HUES64 (cell line): ENCODE data around the gene CD109.
A peak's percentile ranks its signal among the peaks of the same experiment; 100 is the strongest.

ENCODE experiments used
- H3K27ac ChIP-seq: 2 replicates; pipeline ENCODE4 v1.7.0; 2013; ENCODE audit warnings: low read depth, low read length, inconsistent platforms
- H3K27me3 ChIP-seq: 2 replicates; pipeline ENCODE4 v1.6.1; 2013; ENCODE audit warnings: mild to moderate bottlenecking, low read length; ENCODE audit not compliant: insufficient read depth
- H3K36me3 ChIP-seq: 2 replicates; pipeline ENCODE4 v1.6.1; 2013; ENCODE audit warnings: mild to moderate bottlenecking, low read length; ENCODE audit not compliant: insufficient read depth
- H3K4me1 ChIP-seq: 2 replicates; pipeline ENCODE4 v1.6.1; 2013; ENCODE audit warnings: mild to moderate bottlenecking, low read length, moderate library complexity; ENCODE audit not compliant: insufficient read depth
- H3K4me3 ChIP-seq: 2 replicates; pipeline ENCODE4 v1.5.1; 2013; ENCODE audit warnings: mild to moderate bottlenecking, low read length, moderate library complexity
- H3K9ac ChIP-seq: 2 replicates; pipeline ENCODE4 v1.6.1; 2013; ENCODE audit warnings: mild to moderate bottlenecking, low read depth, low read length
- H3K9me3 ChIP-seq: 2 replicates; pipeline ENCODE4 v1.6.1; 2013; ENCODE audit warnings: low read depth, low read length; ENCODE audit not compliant: insufficient read depth
- WGBS: fragments of 150-250, 120-280 bp; methylation state at CpG from one replicate; pipeline ENCODE4 v1.1.7; 2013; ENCODE audit warnings: missing lambda C conversion rate; 5-methylcytosine and 5-hydroxymethylcytosine counted together

CD109 gene

DNA sequence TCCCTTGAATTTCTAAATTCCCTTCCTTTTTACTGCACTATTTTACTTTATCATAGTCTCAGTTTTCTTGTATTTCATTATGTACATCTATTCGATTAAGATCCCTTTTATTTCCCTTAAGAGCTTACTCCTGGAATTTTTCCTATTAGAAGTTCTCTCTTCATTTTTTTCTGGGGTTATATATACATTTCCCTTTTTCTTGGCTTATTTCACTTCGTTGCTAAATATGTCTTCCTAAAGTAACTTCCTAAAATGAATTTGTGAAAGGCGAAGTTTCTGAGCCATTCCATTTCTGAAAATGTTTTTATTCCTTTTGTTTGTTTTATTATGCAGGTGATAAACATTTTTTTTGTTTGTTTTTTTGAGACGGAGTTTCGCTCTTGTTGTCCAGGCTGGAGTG is 5.9 kb upstream of the CD109 start:
- Histone ChIP-seq H3K9me3 (no peaks in the 10 kb centered on the region; the same call in 1 of the 2 replicates), H3K27ac (no peak overlapping the region), H3K9ac (no peak overlapping the region), H3K36me3 (no peaks in the 10 kb centered on the region), H3K4me3 (no peak overlapping the region), H3K4me1 (0 out of 2 replicates have a peak, but pooled peaks cover under 1% of the 10 kb centered on the region), H3K27me3 (peaks cover 5% of the 10 kb centered on the region)
- 94% methylated on average over 4 of the region's 5 CpGs for WGBS

DNA sequence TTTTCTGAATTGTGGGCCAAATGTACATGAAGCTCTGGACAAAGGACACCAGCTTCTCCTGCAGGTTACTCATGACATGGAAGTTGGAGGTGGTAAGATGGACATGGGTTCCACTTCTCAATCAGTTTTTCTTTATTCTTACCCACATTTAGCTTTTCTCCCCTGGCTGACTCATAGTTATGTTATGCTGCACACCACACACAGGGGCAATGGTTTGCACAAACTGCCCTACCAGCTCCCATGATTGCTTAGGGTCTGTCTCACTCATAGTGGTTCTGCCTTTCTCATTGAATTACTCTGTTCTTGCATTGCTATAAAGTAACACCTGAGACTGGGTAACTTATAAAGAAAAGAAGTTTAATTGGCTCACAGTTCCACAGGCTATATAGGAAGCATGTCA is 4.5 kb upstream of the CD109 start:
- H3K4me1 ChIP-seq: 0 out of 2 replicates have a peak, but pooled peaks cover 6% of the 10 kb centered on the region
- no peak overlapping the region for H3K4me3 ChIP-seq
- no peaks in the 10 kb centered on the region for H3K36me3 ChIP-seq
- H3K9me3 ChIP-seq: no peaks in the 10 kb centered on the region; the same call in 1 of the 2 replicates
- H3K9ac ChIP-seq: no peak overlapping the region
- no peak overlapping the region for H3K27ac ChIP-seq
- H3K27me3 ChIP-seq: peaks cover 16% of the 10 kb centered on the region

DNA sequence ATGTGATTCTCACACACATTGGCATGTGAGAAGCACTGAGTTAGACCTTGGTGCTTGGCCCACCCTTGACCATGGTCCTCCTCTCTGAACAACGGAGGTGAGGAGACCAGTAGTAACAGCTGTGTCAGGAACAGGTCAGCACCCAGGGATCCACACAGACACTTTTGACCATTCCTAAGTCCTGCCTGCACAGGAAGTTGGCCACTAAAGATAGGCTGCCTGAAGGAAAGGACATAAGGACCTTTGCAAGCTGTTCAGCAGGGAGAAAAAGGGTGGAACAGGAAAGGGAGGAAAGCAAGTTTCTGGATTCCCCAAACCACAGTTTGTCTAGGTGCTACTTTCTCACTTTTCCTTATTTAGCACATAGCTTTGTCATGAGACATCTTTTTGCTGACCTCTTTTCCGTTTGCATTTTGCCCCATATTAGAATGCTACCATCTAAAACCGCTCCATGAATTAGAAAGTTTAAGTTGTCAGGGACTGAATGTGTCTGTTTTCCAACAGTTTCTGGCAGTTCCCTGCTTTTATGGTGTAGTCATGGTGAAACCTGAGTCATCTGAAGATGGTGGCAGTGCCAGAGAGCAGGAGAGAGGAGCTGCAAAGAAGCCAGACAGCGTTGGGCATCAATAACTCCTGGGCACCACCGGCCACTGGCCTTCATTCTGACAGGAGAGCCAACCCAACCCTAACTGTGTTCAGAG is 1.1 kb upstream of the CD109 start:
- H3K27ac ChIP-seq: no peak overlapping the region
- no peak overlapping the region for H3K9ac ChIP-seq
- peaks cover 17% of the 10 kb centered on the region for H3K27me3 ChIP-seq
- no peaks in the 10 kb centered on the region; the same call in 1 of the 2 replicates for H3K9me3 ChIP-seq
- WGBS: 86% methylated on average over 5 of the region's 5 CpGs
- H3K4me3 ChIP-seq: peak overlapping the region; percentile 75; the same call in 1 of the 2 replicates
- H3K4me1 ChIP-seq: 0 out of 2 replicates have a peak, but pooled peaks cover 9% of the 10 kb centered on the region
- no peaks in the 10 kb centered on the region for H3K36me3 ChIP-seq

DNA sequence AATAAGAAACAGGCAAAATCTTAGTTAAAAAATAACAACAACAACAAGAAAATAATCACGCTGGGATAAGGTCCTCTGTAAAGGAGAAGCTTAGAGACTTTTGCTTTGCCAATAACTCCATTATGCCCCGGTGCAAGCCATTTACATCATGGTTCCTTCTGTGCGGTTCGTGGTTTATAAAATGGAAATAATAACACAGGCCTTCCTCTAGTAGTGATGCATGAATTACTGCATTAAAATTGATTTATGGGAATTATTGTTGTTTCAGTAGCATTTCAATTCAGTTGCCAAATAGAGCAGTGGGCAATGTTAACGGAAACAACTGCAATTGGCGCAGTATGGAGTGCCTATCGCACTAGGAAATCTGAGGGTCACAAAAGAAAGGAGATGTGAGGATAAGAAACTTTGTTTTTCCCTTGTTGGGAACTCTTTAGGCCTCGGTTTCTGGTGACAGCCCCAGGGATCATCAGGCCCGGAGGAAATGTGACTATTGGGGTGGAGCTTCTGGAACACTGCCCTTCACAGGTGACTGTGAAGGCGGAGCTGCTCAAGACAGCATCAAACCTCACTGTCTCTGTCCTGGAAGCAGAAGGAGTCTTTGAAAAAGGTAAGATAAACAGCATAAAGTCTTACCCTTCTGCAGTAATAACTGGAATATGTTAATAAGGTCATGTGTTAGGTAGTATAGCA is 1.1 kb downstream of the CD109 start:
- H3K27me3 ChIP-seq: peaks cover 17% of the 10 kb centered on the region
- 0 out of 2 replicates have a peak overlapping the region, but pooled peaks have one; percentile 13 for H3K4me3 ChIP-seq
- 79% methylated on average over 10 of the region's 10 CpGs for WGBS
- 0 out of 2 replicates have a peak, but pooled peaks cover 9% of the 10 kb centered on the region for H3K4me1 ChIP-seq
- no peak overlapping the region for H3K9ac ChIP-seq
- H3K36me3 ChIP-seq: no peaks in the 10 kb centered on the region
- no peak overlapping the region for H3K27ac ChIP-seq
- H3K9me3 ChIP-seq: no peaks in the 10 kb centered on the region; the same call in 1 of the 2 replicates

DNA sequence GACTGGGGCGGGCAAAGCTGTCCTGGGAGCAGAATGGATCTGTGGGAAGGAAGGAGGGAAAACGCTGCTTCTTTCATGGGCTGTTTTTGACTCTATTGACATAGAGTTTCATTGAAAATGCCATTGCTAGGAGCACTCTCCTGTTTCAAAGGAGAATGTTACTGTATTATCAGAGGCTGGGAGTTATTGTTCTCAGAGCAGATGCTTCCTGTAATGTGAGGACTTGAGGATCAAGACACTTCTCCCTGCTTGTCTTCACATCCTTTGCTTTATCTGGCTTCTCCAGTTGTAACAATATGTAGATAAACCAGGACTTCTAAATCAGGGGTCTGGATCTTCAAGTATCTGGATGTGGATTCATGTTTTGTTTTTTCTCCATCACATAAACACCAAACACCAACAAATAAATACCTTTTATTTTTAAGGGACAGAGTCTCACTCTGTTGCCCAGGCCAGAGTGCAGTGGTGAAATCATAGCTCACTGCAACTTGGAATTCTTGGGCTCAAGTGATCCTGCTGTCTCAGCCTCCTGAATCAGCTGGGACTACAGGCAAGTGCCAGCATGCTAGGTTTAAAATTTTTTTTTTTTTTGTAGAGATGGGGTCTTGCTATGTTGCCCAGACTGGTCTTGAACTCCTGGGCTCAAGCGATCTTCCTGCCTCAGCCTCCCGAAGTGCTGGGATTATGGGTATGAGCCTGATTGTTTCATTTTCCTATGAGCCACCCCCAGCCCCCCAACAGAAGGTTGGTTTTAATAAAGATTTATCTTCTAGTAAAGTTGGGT is 3.9 kb downstream of the CD109 start:
- Histone ChIP-seq H3K9ac (no peak overlapping the region), H3K4me1 (0 out of 2 replicates have a peak, but pooled peaks cover 9% of the 10 kb centered on the region), H3K27me3 (peaks cover 13% of the 10 kb centered on the region; the same call in 1 of the 2 replicates), H3K36me3 (no peaks in the 10 kb centered on the region), H3K27ac (no peak overlapping the region), H3K4me3 (no peak overlapping the region), H3K9me3 (no peaks in the 10 kb centered on the region)
- 84% methylated on average over 3 of the region's 4 CpGs for WGBS

DNA sequence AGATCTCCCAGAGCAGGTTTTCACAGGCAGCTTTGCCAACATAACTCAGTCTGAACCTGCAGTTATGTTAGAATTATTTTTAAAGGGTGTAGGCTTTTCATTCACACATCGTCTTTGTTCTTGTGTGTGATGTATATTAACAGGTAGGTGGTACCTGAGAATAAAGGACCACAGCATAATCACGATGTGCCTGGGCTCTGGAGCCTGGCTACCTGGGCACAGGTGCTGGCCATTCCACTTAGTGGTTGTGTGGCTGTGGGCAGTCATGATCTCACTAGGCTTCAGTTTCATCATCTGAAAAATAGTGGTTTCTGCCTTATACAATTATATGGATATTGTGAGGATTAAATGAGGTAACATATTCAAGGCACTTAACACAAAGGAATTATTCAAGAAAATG is 6.4 kb downstream of the CD109 start:
- Histone ChIP-seq H3K9ac (no peak overlapping the region), H3K4me3 (no peak overlapping the region), H3K9me3 (no peaks in the 10 kb centered on the region), H3K27me3 (no peaks in the 10 kb centered on the region), H3K4me1 (no peaks in the 10 kb centered on the region), H3K27ac (no peak overlapping the region), H3K36me3 (no peaks in the 10 kb centered on the region)
- 92% methylated on average over 2 of the region's 2 CpGs for WGBS

DNA sequence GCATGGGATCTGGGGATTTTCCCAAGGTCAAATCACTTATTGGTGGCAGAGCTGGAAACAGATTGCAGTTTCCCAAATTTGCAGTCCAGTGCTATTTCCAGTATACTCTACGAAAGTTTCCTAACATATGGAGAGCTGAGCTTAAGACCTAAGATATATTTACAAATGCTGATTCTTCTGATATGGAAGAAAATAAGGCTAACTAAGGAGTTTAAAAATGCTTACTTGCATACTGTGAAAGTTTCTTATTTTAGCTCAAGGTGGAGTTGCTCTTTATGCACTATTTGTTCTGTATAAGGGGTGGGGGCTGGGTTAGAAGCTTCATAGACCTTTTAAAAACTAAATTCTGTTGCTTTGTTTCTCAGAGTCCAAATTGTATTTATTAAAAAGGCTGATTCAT is 7.5 kb downstream of the CD109 start:
- H3K9me3 ChIP-seq: no peaks in the 10 kb centered on the region
- H3K36me3 ChIP-seq: no peaks in the 10 kb centered on the region
- H3K4me3 ChIP-seq: no peak overlapping the region
- H3K9ac ChIP-seq: no peak overlapping the region
- H3K27me3 ChIP-seq: no peaks in the 10 kb centered on the region
- 100% methylated on average over 1 of the region's 1 CpG for WGBS
- H3K27ac ChIP-seq: no peak overlapping the region
- no peaks in the 10 kb centered on the region for H3K4me1 ChIP-seq

DNA sequence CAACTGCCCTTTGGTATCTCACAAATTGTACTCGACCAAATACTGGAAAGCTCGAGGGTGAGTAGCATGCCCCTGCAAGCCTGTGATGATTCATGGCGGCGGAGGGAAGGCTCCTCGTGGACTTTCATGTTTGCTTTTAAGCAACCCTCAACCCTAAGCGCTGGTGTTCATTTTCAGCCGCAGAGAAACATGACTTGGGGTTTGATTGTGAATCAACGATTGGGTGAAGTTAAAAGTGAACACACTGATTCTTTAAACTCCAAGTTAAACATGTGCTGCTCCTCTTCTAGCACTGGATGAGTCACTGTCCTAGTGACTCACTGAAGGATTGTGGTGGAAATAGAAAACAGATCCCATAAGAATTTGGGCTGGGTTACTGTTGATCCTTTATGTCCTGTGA is 8.3 kb downstream of the CD109 start:
- Histone ChIP-seq H3K9me3 (no peaks in the 10 kb centered on the region), H3K27ac (no peak overlapping the region), H3K4me1 (no peaks in the 10 kb centered on the region), H3K4me3 (no peak overlapping the region), H3K36me3 (no peaks in the 10 kb centered on the region), H3K27me3 (no peaks in the 10 kb centered on the region), H3K9ac (no peak overlapping the region)
- 83% methylated on average over 8 of the region's 8 CpGs for WGBS

DNA sequence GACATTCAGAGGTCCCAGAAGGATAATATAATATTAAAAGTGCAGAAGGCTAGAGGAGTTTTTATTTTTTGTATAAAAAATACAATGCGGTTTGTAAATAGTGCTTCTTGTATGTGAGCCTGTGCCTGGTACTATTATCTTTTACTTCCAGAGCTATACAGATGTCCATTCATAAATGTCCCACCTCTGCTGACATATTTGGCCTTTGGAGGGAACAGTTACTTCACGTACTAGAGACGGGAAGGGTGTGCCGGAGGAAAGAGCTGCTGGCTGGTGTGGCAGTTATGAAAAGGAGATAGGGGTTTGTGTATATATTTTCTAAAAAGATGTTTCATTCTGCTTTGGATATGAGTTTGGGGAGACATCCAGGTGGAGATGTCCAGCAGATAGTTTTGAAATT is 8.8 kb downstream of the CD109 start:
- 85% methylated on average over 4 of the region's 4 CpGs for WGBS
- Histone ChIP-seq H3K9me3 (no peaks in the 10 kb centered on the region), H3K36me3 (no peaks in the 10 kb centered on the region), H3K27me3 (no peaks in the 10 kb centered on the region), H3K4me1 (no peaks in the 10 kb centered on the region), H3K9ac (no peak overlapping the region), H3K4me3 (no peak overlapping the region), H3K27ac (no peak overlapping the region)

DNA sequence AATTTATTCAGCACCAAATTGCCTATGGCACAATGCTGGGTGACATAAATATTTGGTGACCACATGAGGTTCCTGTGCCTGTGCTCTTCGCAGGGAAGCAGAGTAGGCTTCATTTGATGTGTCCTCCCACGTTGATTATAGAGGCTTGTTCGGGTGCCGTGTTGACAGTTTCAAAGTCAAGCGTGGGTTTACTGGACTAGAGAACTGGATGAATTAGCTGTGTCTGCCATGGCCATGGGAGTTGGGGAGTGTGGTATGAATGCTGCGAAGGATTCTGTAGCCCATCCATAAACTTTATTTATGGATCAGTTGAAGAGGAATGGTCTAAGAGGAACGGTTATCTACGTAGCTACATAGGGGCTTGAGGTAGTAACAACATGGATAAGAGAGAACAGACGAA is 11.0 kb downstream of the CD109 start:
- no peak overlapping the region for H3K9ac ChIP-seq
- 94% methylated on average over 9 of the region's 9 CpGs for WGBS
- H3K4me1 ChIP-seq: no peaks in the 10 kb centered on the region
- no peaks in the 10 kb centered on the region for H3K27me3 ChIP-seq
- no peaks in the 10 kb centered on the region for H3K36me3 ChIP-seq
- H3K27ac ChIP-seq: no peak overlapping the region
- H3K4me3 ChIP-seq: no peak overlapping the region
- H3K9me3 ChIP-seq: no peaks in the 10 kb centered on the region

DNA sequence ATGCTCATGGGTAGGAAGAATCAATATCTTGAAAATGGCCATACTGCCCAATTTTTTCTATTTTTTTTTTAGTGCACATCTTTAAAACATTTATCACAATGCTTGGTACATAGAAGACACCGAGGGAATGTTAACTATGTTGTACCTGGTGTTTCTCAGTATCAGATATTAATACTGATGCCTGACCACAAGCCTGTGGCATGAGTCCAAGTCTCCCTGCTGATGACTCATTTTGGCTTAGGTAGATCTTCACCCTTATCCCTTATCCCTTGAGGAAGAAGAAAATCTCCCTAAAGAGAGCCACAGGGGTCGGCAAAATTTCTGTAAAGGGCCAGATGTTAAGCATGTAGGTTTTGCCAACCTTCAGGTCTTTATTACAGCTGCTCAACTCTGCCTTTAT is 14.5 kb downstream of the CD109 start:
- H3K27ac ChIP-seq: no peak overlapping the region
- WGBS: 93% methylated on average over 2 of the region's 2 CpGs

More for the DNA sequence above, 14.5 kb downstream of the CD109 start:
- H3K36me3 ChIP-seq: no peaks in the 10 kb centered on the region
- H3K27me3 ChIP-seq: no peaks in the 10 kb centered on the region
- H3K4me1 ChIP-seq: peaks cover 13% of the 10 kb centered on the region
- no peak overlapping the region for H3K9ac ChIP-seq
- H3K4me3 ChIP-seq: no peak overlapping the region
- no peaks in the 10 kb centered on the region for H3K9me3 ChIP-seq
